D721Med (cell line): Measurements from ENCODE around the gene ANO10.

Experiments used
- DNase-seq: peaks from one replicate; pipeline ENCODE4 v3.0.0; 2011; ENCODE audit warnings: low spot score; ENCODE audit not compliant: insufficient read length
- FAIRE-seq: peaks from 2 replicates; lab custom pipeline; 2011; peaks lifted over from hg19 to GRCh38; lab: Jason Lieb, UNC
- CTCF ChIP-seq: IDR thresholded peaks from 2 replicates; pipeline ENCODE4 v1.5.1; 2012; ENCODE audit warnings: mild to moderate bottlenecking, control low read depth; ENCODE audit not compliant: insufficient read depth; ENCODE audit errors: missing control alignments

ANO10 gene

GRCh38 chr3:43638594-43639447, 17.0 kb upstream of the ANO10 start:
- TF ChIP-seq CTCF: peak; percentile 33
- FAIRE-seq (no peak), DNase-seq (no peak)

- FAIRE-seq: no peak
- no peak for TF ChIP-seq CTCF
- no peak for DNase-seq
These were observed 15.9 kb upstream of the ANO10 start for GRCh38 chr3:43637702-43638101.

- DNase-seq (no peak), FAIRE-seq (no peak)
- TF ChIP-seq CTCF: no peak
These were observed 11.2 kb upstream of the ANO10 start for GRCh38 chr3:43632986-43633385.

GRCh38 chr3:43632269-43632733, 10.5 kb upstream of the ANO10 start:
- no peak for TF ChIP-seq CTCF
- FAIRE-seq (no peak), DNase-seq (no peak)

- no peak for DNase-seq
- no peak for FAIRE-seq
- TF ChIP-seq CTCF: no peak
These were observed 7.9 kb upstream of the ANO10 start for GRCh38 chr3:43629741-43630140.

GRCh38 chr3:43629257-43629656, 7.4 kb upstream of the ANO10 start:
- DNase-seq (no peak), FAIRE-seq (no peak)
- TF ChIP-seq CTCF: no peak

GRCh38 chr3:43627360-43627759, 5.5 kb upstream of the ANO10 start:
- FAIRE-seq: no peak
- DNase-seq: no peak
- no peak for TF ChIP-seq CTCF
